ENCODE measurements around the gene DNAJB13.

Gene DNAJB13

DNA sequence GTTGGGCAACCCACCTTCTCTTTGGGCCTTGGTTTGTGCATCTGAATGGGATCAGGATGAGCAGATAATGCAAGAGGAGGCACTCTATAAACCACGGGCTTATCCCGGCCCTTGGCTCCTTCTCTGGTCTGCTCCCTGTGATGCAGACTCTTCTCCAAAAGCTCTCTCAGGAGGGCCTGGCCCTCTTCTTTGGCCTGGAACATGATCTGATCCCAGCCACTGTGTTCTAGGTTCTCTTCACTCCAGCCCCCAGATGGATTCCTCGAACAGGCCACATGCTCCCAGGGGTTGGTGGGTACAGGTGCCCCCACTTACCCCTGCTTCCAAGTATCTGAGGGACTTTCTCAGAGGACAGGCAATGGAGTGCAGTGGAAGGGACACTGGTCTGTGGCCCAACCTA, 66.8 kb downstream of the DNAJB13 start:
- Histone ChIP-seq H3K27me3 (ENCODE audit: insufficient read depth, poor library complexity, severe bottlenecking) (no peaks in the 10 kb centered on the region), H3K27ac (replicated peaks) (peak overlapping the region; percentile 46; the same call in 1 of the 2 replicates), H3K4me3 (replicated peaks; ENCODE audit: insufficient read depth, low read length) (no peak overlapping the region)
- TF ChIP-seq SPI1 (IDR thresholded peaks at IDR 0.05; ENCODE audit: borderline replicate concordance, low read depth): no peak
- TF ChIP-seq, protein P1, sequence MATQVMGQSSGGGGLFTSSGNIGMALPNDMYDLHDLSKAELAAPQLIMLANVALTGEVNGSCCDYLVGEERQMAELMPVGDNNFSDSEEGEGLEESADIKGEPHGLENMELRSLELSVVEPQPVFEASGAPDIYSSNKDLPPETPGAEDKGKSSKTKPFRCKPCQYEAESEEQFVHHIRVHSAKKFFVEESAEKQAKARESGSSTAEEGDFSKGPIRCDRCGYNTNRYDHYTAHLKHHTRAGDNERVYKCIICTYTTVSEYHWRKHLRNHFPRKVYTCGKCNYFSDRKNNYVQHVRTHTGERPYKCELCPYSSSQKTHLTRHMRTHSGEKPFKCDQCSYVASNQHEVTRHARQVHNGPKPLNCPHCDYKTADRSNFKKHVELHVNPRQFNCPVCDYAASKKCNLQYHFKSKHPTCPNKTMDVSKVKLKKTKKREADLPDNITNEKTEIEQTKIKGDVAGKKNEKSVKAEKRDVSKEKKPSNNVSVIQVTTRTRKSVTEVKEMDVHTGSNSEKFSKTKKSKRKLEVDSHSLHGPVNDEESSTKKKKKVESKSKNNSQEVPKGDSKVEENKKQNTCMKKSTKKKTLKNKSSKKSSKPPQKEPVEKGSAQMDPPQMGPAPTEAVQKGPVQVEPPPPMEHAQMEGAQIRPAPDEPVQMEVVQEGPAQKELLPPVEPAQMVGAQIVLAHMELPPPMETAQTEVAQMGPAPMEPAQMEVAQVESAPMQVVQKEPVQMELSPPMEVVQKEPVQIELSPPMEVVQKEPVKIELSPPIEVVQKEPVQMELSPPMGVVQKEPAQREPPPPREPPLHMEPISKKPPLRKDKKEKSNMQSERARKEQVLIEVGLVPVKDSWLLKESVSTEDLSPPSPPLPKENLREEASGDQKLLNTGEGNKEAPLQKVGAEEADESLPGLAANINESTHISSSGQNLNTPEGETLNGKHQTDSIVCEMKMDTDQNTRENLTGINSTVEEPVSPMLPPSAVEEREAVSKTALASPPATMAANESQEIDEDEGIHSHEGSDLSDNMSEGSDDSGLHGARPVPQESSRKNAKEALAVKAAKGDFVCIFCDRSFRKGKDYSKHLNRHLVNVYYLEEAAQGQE (IDR thresholded peaks at IDR 0.05; ENCODE audit: insufficient replicate concordance, low read depth): no peak
- no peak for TF ChIP-seq POLR2AphosphoS5 (IDR thresholded peaks at IDR 0.05; ENCODE audit: low read depth)
- TF ChIP-seq GABPA (IDR thresholded peaks at IDR 0.05; ENCODE audit: low read depth): no peak
- TF ChIP-seq, protein P2, sequence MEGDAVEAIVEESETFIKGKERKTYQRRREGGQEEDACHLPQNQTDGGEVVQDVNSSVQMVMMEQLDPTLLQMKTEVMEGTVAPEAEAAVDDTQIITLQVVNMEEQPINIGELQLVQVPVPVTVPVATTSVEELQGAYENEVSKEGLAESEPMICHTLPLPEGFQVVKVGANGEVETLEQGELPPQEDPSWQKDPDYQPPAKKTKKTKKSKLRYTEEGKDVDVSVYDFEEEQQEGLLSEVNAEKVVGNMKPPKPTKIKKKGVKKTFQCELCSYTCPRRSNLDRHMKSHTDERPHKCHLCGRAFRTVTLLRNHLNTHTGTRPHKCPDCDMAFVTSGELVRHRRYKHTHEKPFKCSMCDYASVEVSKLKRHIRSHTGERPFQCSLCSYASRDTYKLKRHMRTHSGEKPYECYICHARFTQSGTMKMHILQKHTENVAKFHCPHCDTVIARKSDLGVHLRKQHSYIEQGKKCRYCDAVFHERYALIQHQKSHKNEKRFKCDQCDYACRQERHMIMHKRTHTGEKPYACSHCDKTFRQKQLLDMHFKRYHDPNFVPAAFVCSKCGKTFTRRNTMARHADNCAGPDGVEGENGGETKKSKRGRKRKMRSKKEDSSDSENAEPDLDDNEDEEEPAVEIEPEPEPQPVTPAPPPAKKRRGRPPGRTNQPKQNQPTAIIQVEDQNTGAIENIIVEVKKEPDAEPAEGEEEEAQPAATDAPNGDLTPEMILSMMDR (IDR thresholded peaks at IDR 0.05; ENCODE audit: insufficient read depth, low read length): no peak
- DNase-seq (ENCODE audit: low read depth in 1 of 2, low spot score in 1 of 2): no peak

DNA sequence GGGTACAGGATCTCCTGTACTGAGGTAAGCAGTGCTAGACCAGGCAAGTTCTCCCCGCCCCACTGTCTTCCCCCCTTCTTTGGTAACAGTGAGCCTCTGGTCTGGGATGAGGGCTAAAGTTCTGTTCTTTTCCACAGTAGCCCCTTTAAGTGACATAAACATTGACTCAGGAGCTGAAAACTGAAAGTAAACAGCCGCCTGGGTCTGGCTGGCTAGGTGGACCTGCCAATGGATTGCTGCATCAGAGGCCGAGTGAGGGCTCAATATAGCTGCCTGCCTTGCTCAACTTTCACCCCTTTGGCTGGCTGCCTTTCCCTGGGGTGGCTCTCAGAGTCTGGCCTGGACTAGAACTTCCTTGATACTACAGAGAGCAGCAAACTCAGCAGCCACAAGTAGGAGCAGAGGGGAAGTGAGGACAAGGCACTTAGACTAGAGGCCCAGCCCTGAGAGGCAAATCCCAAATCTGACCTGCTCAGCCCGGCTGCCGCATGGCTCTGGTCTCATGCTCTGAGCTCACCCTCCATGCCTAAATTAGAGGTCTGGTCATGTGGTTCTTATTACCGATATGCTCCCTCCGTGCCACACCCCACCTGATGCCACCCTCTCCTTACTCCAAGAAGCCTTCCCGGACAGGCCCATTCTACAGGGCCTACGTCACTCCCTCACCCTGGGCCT, 67.6 kb downstream of the DNAJB13 start:
- TF ChIP-seq SPI1 (IDR thresholded peaks at IDR 0.05; ENCODE audit: borderline replicate concordance, low read depth) (peak; percentile 81), POLR2AphosphoS5 (IDR thresholded peaks at IDR 0.05; ENCODE audit: low read depth) (no peak)
- TF ChIP-seq, protein P1 (IDR thresholded peaks at IDR 0.05; ENCODE audit: insufficient replicate concordance, low read depth): no peak
- Histone ChIP-seq H3K27ac (replicated peaks) (peak overlapping the region; percentile 46), H3K27me3 (ENCODE audit: insufficient read depth, poor library complexity, severe bottlenecking) (no peaks in the 10 kb centered on the region), H3K4me3 (replicated peaks; ENCODE audit: insufficient read depth, low read length) (no peak overlapping the region)
- DNase-seq (ENCODE audit: low read depth in 1 of 2, low spot score in 1 of 2): peak; percentile 70 to 82

DNA sequence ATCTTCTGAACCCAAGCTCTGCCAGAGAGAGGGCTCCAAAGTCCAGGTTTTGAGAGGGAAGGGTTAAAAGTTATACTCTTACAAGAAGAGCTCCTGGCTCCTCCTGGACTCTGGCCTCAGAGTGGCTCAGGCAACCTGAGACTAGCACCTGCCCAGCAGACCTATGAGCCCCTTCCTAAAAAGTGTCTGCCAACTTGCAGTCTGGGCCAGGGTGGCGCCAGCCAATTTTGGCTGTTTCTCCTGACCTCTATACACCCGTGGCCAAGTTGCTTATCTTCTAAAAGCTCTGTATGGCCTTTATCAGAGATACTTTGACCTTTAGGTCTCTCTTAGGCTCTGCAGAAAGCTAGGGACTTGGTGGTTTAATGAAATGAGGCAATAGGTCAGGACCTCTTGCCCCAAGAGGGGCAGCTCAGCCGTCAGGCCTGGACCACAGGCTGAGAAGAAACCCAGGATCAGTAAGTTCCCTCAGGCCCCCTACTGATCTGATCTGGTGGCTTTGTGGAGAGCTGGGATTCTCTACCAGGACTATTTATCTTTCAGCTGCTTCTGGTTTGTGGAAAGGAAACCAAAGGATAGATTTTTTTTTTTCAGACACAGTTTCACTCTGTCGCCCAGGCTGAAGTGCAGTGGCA, 68.4 kb downstream of the DNAJB13 start:
- Histone ChIP-seq H3K4me3 (replicated peaks; ENCODE audit: insufficient read depth, low read length) (no peak overlapping the region), H3K27ac (replicated peaks) (no peak overlapping the region; the same call in 1 of the 2 replicates), H3K27me3 (ENCODE audit: insufficient read depth, poor library complexity, severe bottlenecking) (no peaks in the 10 kb centered on the region)
- TF ChIP-seq GABPA (IDR thresholded peaks at IDR 0.05; ENCODE audit: low read depth) (no peak), SPI1 (IDR thresholded peaks at IDR 0.05; ENCODE audit: borderline replicate concordance, low read depth) (no peak), POLR2AphosphoS5 (IDR thresholded peaks at IDR 0.05; ENCODE audit: low read depth) (no peak)
- no peak for DNase-seq (ENCODE audit: low read depth in 1 of 2, low spot score in 1 of 2)

DNA sequence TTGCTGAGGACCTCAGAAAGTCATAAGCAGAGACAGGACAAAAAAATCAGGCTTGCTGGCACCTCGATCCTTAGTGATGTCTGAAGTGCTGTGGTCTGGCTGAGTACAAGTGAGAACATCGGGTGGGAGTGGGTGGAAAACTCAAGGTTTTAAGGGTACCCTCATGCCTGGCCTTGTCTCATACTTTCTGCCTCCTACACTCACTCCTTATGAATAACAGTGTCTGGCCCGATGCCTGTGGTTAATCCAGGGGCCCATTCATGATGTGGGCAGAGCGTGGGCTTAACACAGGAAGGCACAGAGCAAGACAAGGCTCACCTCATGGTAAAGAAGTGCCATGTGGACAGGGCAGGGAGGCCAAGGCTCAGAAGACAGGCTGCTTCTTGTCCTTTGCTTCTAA, 69.0 kb downstream of the DNAJB13 start:
- Histone ChIP-seq H3K27me3 (ENCODE audit: insufficient read depth, poor library complexity, severe bottlenecking) (no peaks in the 10 kb centered on the region), H3K27ac (replicated peaks) (peak overlapping the region; percentile 49), H3K4me3 (replicated peaks; ENCODE audit: insufficient read depth, low read length) (no peak overlapping the region)
- no peak for DNase-seq (ENCODE audit: low read depth in 1 of 2, low spot score in 1 of 2)
- TF ChIP-seq POLR2AphosphoS5 (IDR thresholded peaks at IDR 0.05; ENCODE audit: low read depth) (no peak), GABPA (IDR thresholded peaks at IDR 0.05; ENCODE audit: low read depth) (no peak), SPI1 (IDR thresholded peaks at IDR 0.05; ENCODE audit: borderline replicate concordance, low read depth) (no peak)
- TF ChIP-seq, protein P2 (IDR thresholded peaks at IDR 0.05; ENCODE audit: insufficient read depth, low read length): no peak
- TF ChIP-seq, protein P1 (IDR thresholded peaks at IDR 0.05; ENCODE audit: insufficient replicate concordance, low read depth): no peak

Measured in HL-60 (cell line).